K562 (cell line): ENCODE results near the gene KLK2. TPM values are rescaled to one million over a fixed set of nuclear protein-coding genes. Genes with fewer than 3 reads are reported as not detected.

Source experiments
- BDP1 ChIP-seq: IDR thresholded peaks from 3 replicates; pipeline ENCODE4 v1.6.1; 2011; ENCODE audit not compliant: insufficient read length, insufficient read depth
- CBX8 ChIP-seq: fragments of 200-600 bp; sonication (generic); IDR thresholded peaks from 2 replicates; pipeline ENCODE4 v1.6.1; 2012; ENCODE audit warnings: borderline replicate concordance, mixed run types, low read depth, mild to moderate bottlenecking, moderate library complexity, mixed read lengths, low read length, control low read depth, inconsistent platforms; ENCODE audit not compliant: poor library complexity, severe bottlenecking; ENCODE audit errors: extremely low read depth
- CTBP1 ChIP-seq: fragments of 450-650 bp; IDR thresholded peaks from 2 replicates; pipeline ENCODE4 v1.6.1; 2016; ENCODE audit warnings: borderline replicate concordance
- HDAC8 ChIP-seq: fragments of 450-650 bp; IDR thresholded peaks from 2 replicates; pipeline ENCODE4 v1.6.1; 2016; ENCODE audit warnings: mild to moderate bottlenecking, missing genetic modification characterization, moderate library complexity, missing compliant biosample characterization
- IRF2 ChIP-seq: sonication (generic); formaldehyde crosslinking; IDR thresholded peaks from 2 replicates; pipeline ENCODE4 v1.8.1; 2022; ENCODE audit warnings: mild to moderate bottlenecking, missing genetic modification reagents
- MAFK ChIP-seq: IDR thresholded peaks from 2 replicates; pipeline ENCODE4 v1.6.1; 2011; ENCODE audit warnings: low read length, improper control_type of control experiment
- NEUROD1 ChIP-seq: fragments of 150-350 bp; IDR thresholded peaks from 2 replicates; pipeline ENCODE4 v1.6.1; 2014; ENCODE audit warnings: borderline replicate concordance, low read length, low read depth; ENCODE audit not compliant: partially characterized antibody
- PHF20 ChIP-seq: fragments of 450-650 bp; IDR thresholded peaks from 2 replicates; pipeline ENCODE4 v1.6.1; 2018; ENCODE audit not compliant: partially characterized antibody
- SIN3A ChIP-seq, 2 experiments: fragments of 150-350 bp in 1 of 2; IDR thresholded peaks; 2 replicates each; pipeline ENCODE4 v1.6.1; 2011 to 2016; ENCODE audit warnings: borderline replicate concordance in 2 of 2, low read depth in 2 of 2, low read length in 2 of 2, mild to moderate bottlenecking in 2 of 2, moderate library complexity in 2 of 2; ENCODE audit not compliant: control insufficient read depth in 1 of 2
- SMC3 ChIP-seq: conservative IDR thresholded peaks from 2 replicates; pipeline ENCODE4 v1.6.1; 2011; ENCODE audit warnings: low read depth, low read length, improper control_type of control experiment; ENCODE audit not compliant: insufficient read depth
- SP2 ChIP-seq: IDR thresholded peaks from 2 replicates; pipeline ENCODE4 v1.6.1; 2011; ENCODE audit warnings: mild to moderate bottlenecking, low read depth, low read length, moderate library complexity; ENCODE audit not compliant: poor library complexity, severe bottlenecking; ENCODE audit errors: extremely low read depth
- TAF9B ChIP-seq: fragments of 450-650 bp; IDR thresholded peaks from 2 replicates; pipeline ENCODE4 v1.6.1; 2018; ENCODE audit warnings: mild to moderate bottlenecking; ENCODE audit not compliant: partially characterized antibody
- TGIF2 ChIP-seq: sonication (generic); formaldehyde crosslinking; IDR thresholded peaks from 2 replicates; pipeline ENCODE4 v1.8.1; 2022; ENCODE audit warnings: mild to moderate bottlenecking, missing genetic modification reagents, moderate library complexity
- ZNF140 ChIP-seq: fragments of 250-450 bp; sonication (Bioruptor Pico); IDR thresholded peaks from 2 replicates; pipeline ENCODE4 v1.8.0; 2021; ENCODE audit warnings: moderate library complexity, mild to moderate bottlenecking, inconsistent platforms
- ZNF717 ChIP-seq: fragments of 250-450 bp; sonication (Bioruptor Pico); IDR thresholded peaks from 2 replicates; pipeline ENCODE4 v1.5.0; 2021
- ZNF778 ChIP-seq: fragments of 450-650 bp; formaldehyde crosslinking; IDR thresholded peaks from 2 replicates; pipeline ENCODE4 v1.4.0; 2020; ENCODE audit warnings: mild to moderate bottlenecking, moderate library complexity
- polyA plus RNA-seq, 8 experiments: library from polyadenylated mRNA; depleted of rRNA in 4 of 8; stranded (reverse) in 5 of 8; unstranded in 3 of 8; fragments of >200 nt; fragmentation: Nextera tagmentation in 2 of 8; fragmentation: Illumina TruSeq in 1 of 8; extraction: Ambion mirVana in 2 of 8; extraction: Trizol in 1 of 8; gene quantifications; 2 replicates each; pipeline versions ENCODE4 v1.2.1 to v1.2.3, GENCODE V29; 2011 to 2014; ENCODE audit warnings: inconsistent platforms in 1 of 8, missing spikeins in 1 of 8
- total RNA-seq, 7 experiments: library from RNA; depleted of rRNA in 6 of 7; stranded (reverse); fragments of >200 nt in 6 of 7; fragmentation: Illumina TruSeq in 2 of 7; extraction: Trizol in 2 of 7; gene quantifications; 2 replicates each; pipeline versions ENCODE4 v1.2.1 to v1.2.3, GENCODE V29; 2011 to 2021; ENCODE audit warnings: low replicate concordance in 1 of 7
- TF ChIP-seq, protein P1 (sequence below): fragments of 250-450 bp; sonication (Bioruptor Pico); IDR thresholded peaks from 2 replicates; pipeline ENCODE4 v1.5.0; 2021; ENCODE audit warnings: mild to moderate bottlenecking, borderline replicate concordance
- TF ChIP-seq, protein P2 (sequence below): IDR thresholded peaks from 2 replicates; pipeline ENCODE4 v1.6.1; 2011; ENCODE audit warnings: borderline replicate concordance, low read depth, mild to moderate bottlenecking, moderate library complexity, low read length; ENCODE audit not compliant: insufficient read depth, poor library complexity, severe bottlenecking
- TF ChIP-seq, protein P3 (sequence below), 3 experiments: fragments of 200-800 bp in 1 of 3; fragments of 250-450 bp in 1 of 3; fragments of 450-650 bp in 1 of 3; sonication (Bioruptor Pico) in 1 of 3; sonication (Bioruptor generic) in 1 of 3; formaldehyde crosslinking in 1 of 3; IDR thresholded peaks; 2 replicates each; pipeline versions ENCODE4 v1.6.1 to v1.8.0; 2016 to 2022; ENCODE audit warnings: mild to moderate bottlenecking in 2 of 3, missing genetic modification characterization in 2 of 3, missing compliant biosample characterization in 1 of 3, moderate library complexity in 1 of 3

The KLK2 gene
- total and polyA plus RNA-seq, 9 of the 15 experiments (the other 6 are each of a cell fraction or from before 2014, with no cell fraction given): 0.11 to 0.47 (median 0.23) TPM; not detected in 1

DNA sequence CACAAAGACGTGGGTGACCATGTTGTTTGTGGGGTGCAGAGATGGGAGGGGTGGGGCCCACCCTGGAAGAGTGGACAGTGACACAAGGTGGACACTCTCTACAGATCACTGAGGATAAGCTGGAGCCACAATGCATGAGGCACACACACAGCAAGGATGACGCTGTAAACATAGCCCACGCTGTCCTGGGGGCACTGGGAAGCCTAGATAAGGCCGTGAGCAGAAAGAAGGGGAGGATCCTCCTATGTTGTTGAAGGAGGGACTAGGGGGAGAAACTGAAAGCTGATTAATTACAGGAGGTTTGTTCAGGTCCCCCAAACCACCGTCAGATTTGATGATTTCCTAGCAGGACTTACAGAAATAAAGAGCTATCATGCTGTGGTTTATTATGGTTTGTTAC, 5.6 kb downstream of the KLK2 start (continued):
- TF ChIP-seq SIN3A (IDR thresholded peaks at IDR 0.05; ENCODE audit: borderline replicate concordance in 2 of 2, control insufficient read depth in 1 of 2, low read depth in 2 of 2, low read length in 2 of 2): 0 out of 4 replicates have a peak, but pooled peaks of 1 of the 2 experiments have one; percentile 16
- no peak for TF ChIP-seq BDP1
- TF ChIP-seq ZNF717 (CRISPR knock-in tag): no peak
- no peak for TF ChIP-seq SP2
- TF ChIP-seq, protein P1, sequence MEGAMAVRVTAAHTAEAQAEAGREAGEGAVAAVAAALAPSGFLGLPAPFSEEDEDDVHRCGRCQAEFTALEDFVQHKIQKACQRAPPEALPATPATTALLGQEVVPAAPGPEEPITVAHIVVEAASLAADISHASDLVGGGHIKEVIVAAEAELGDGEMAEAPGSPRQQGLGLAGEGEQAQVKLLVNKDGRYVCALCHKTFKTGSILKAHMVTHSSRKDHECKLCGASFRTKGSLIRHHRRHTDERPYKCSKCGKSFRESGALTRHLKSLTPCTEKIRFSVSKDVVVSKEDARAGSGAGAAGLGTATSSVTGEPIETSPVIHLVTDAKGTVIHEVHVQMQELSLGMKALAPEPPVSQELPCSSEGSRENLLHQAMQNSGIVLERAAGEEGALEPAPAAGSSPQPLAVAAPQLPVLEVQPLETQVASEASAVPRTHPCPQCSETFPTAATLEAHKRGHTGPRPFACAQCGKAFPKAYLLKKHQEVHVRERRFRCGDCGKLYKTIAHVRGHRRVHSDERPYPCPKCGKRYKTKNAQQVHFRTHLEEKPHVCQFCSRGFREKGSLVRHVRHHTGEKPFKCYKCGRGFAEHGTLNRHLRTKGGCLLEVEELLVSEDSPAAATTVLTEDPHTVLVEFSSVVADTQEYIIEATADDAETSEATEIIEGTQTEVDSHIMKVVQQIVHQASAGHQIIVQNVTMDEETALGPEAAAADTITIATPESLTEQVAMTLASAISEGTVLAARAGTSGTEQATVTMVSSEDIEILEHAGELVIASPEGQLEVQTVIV: no peak
- TF ChIP-seq HDAC8 (tag): no peak
- TF ChIP-seq MAFK: no peak
- peak; percentile 60 for TF ChIP-seq NEUROD1
- TF ChIP-seq, protein P2, sequence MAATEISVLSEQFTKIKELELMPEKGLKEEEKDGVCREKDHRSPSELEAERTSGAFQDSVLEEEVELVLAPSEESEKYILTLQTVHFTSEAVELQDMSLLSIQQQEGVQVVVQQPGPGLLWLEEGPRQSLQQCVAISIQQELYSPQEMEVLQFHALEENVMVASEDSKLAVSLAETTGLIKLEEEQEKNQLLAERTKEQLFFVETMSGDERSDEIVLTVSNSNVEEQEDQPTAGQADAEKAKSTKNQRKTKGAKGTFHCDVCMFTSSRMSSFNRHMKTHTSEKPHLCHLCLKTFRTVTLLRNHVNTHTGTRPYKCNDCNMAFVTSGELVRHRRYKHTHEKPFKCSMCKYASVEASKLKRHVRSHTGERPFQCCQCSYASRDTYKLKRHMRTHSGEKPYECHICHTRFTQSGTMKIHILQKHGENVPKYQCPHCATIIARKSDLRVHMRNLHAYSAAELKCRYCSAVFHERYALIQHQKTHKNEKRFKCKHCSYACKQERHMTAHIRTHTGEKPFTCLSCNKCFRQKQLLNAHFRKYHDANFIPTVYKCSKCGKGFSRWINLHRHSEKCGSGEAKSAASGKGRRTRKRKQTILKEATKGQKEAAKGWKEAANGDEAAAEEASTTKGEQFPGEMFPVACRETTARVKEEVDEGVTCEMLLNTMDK: no peak
- TF ChIP-seq IRF2 (CRISPR knock-in tag): no peak
- TF ChIP-seq PHF20: no peak
- no peak for TF ChIP-seq TGIF2 (CRISPR knock-in tag)
- TF ChIP-seq, protein P3, sequence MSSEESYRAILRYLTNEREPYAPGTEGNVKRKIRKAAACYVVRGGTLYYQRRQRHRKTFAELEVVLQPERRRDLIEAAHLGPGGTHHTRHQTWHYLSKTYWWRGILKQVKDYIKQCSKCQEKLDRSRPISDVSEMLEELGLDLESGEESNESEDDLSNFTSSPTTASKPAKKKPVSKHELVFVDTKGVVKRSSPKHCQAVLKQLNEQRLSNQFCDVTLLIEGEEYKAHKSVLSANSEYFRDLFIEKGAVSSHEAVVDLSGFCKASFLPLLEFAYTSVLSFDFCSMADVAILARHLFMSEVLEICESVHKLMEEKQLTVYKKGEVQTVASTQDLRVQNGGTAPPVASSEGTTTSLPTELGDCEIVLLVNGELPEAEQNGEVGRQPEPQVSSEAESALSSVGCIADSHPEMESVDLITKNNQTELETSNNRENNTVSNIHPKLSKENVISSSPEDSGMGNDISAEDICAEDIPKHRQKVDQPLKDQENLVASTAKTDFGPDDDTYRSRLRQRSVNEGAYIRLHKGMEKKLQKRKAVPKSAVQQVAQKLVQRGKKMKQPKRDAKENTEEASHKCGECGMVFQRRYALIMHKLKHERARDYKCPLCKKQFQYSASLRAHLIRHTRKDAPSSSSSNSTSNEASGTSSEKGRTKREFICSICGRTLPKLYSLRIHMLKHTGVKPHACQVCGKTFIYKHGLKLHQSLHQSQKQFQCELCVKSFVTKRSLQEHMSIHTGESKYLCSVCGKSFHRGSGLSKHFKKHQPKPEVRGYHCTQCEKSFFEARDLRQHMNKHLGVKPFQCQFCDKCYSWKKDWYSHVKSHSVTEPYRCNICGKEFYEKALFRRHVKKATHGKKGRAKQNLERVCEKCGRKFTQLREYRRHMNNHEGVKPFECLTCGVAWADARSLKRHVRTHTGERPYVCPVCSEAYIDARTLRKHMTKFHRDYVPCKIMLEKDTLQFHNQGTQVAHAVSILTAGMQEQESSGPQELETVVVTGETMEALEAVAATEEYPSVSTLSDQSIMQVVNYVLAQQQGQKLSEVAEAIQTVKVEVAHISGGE (CRISPR knock-in tag; IDR thresholded peaks at IDR 0.05): peak in 1 of 3 experiments; percentile 50; a peak in 1 of 6 replicates
- no peak for TF ChIP-seq TAF9B
- no peak for TF ChIP-seq ZNF140
- TF ChIP-seq ZNF778: no peak
- peak; percentile 64 for TF ChIP-seq CTBP1
- no peak for TF ChIP-seq CBX8
- TF ChIP-seq SMC3: no peak
